HG03354 (cell line): ENCODE results near the gene PKN1.
A peak's percentile ranks its signal among the peaks of the same experiment; 100 is the strongest.
"Not testable (repeated sequence)": the region's sequence is repeated elsewhere in the genome, so short reads cannot be mapped to it uniquely, and the experiment has no call there.

Experiments
- ATAC-seq: cut with Tn5 transposase; IDR thresholded peaks from one replicate; pipeline ENCODE4 v1.9.1; 2021; ENCODE audit warnings: mild to moderate bottlenecking; ENCODE audit not compliant: unreplicated experiment, poor library complexity, severe bottlenecking

PKN1 gene

DNA sequence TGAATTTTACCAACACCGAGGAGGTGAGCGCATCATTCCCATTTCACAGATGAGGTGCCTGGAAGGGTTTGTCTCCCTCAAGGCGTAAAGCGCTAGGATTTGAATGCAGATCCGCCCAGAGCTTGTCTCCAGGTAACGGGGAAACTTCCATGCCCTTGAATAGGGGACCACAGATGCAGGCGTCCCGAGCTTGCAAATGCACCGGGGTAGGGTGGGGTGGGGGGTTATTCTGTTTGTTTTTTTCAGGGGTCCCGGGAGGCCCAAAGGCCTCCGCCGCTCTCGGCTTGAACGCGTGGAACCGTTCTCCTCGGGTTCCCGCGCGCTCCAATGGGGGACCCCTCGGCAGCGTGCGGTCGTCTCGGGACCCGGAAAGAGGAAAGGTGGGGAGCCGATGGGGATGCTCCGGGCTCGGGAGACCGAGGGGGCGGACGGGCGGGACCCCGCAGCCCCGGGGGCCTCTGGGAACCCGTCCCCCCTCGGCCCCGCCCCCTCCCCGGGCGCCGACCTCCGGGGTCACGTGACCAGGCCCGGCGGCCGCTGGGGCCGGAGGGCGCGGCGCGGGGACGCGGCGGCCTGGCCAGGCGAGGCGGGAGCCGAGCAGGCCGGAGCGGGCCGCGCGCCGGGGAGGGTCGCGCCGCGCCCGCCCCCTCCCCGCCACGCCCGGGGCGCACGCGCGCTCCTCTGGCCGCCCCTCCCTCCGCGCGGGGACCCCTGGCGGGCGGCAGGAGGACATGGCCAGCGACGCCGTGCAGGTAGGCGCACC is at the start of gene PKN1:
Gene PKN1, plus strand, starts transcription at position 516 of the 763 bp plus-strand sequence. Its CDS starts 216 bp downstream, at position 732.
- peak; percentile 48 for ATAC-seq

DNA sequence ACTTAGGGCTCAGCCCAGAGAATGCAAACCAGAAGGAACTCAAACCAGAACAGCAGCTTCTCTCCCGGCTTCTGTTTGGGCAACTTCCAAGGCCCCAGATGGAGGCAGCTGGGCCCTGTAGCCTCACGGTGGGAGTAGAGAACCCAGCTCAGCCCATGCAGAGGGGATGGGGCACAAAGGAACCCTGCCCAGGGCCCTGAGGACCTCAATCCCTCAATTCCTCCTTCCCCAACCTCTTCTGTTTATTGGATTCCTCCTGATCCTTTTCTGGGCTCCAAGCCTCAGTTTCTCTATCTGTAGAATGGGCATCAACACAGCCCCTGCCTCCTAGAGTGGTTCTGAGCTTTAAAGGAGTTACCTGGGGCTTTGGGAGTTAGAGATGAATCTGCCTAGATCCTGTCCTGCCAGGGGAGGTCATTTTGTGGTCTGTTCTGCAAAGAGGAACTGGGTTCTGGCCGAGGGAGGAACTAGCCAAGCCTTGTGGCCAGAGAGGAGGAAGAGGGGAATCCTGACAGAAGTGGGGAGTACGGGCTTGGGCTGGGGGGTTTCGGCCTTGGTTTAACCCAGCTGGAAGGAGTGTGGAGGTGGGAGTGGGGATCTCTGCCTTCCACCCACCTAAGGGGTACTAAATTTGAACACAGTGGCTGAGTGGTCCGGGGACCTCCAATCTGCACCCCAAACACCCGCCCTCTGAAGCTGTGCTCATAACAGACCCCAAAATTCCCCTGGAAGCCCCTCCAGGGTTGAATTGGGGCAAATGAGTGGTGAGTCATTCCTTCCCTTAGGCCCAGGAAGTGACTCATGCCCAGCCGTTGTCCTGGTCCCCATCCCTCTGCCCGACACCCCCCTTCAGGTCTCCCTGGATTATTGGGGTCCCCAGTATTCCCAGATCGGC is 49.2 kb upstream of the PKN1 start:
- peak; percentile 42 for ATAC-seq

DNA sequence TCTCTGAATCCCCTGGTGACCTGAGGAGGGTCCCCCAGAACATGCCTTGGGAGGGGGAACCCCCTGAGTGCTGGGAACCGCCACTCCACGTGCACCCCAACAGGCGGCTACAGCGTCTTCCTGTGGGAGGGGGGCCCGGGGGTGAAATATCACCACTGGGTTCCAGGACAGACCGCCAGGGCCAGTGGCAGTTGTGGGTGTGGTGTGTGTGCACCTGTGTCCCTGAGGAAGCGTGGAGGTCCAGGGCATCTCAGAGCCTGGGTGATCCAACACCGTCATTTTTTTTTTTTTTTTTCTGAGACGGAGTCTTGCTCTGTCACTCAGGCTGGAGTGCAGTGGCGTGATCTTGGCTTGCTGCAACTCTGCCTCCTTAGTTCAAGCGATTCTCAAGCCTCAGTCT is 47.6 kb upstream of the PKN1 start:
- no peak for ATAC-seq

DNA sequence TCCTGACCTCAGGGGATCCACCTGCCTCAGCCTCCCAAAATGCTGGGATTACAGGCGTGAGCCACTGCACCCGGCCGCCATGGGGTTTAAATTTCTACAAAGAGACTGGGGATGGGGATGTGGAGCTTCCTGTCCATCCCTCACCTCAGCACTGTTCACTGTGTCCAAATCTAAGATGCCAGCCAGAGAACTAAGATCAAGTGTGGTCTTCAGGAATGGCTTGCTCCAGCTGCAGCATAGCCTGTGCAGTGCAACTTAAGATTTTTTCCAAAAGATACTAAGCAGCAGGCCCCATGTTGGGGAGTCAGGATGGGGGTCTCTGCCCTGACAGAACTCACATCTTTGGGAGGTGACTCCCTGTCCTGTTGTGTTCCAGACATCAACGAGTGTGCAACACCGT is 42.6 kb upstream of the PKN1 start:
- no peak for ATAC-seq

DNA sequence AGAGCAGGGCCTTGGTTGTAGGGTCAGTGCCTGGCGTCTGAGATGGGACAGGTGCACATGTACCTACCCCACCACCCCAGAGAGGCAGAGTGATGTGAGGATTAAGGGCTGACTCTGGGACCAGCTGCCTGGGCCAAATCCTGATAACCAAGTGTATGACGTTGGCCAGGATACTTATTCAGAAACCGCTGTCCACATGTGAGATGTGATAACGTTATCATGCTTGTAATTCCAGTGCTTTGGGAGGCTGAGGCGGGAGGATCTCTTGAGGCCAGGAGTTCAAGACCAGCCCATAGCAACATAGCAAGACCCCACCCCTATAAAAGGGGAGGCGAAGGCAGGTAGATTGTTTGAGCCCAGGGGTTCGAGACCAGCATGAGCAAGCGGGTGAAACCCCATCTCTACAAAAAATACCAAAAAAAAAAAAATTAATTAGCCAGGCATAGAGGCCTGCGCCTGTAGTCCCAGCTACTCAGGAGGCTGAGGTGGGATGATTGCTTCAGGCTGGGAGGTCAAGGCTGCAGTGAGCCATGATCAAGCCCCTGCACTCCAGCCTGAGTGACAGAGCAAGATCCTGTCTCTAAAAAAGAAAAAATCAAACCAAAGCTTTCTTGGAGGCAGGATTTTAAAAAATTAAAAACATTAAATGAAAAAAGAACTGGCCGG is 41.8 kb upstream of the PKN1 start:
- no peak for ATAC-seq

DNA sequence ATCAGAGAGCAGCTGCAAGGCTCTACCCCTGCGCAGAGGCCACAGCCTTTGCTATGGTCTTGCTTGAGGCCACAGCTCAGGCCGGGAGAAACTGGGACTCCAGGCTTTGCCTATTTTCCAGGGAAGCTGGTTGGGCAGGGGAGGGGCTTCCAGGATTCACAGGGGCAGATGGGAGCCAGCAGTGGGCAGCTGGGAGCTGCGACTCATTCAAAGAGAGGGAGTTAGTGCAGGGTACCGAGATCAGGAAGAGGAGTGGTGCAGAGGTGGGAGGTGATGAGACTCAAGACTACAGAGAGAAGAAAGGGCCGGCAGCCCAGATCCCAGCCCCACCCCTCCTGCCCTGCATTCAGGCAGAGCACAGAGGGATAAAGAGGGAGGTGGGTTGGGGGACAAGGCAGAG is 39.8 kb upstream of the PKN1 start:
- no peak for ATAC-seq

DNA sequence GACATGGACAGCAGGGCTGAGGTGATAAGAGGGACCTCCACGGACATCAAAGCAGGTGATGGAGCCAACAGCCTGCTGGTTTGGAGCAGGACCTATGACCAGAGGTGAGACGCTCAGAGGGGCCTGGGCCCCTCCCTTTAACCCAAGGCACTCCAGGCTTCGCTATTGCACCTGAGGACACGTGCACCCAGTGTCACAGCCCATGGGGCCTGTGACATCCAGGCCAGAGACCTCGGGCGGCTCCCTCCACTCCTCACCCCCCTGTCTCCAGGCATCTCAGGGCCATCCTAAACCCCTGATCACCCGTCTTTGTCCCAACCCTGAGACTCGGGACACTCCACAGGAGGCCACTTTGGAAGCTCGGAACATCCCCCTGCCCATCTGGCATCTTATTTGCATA is 38.9 kb upstream of the PKN1 start:
- ATAC-seq: no peak

DNA sequence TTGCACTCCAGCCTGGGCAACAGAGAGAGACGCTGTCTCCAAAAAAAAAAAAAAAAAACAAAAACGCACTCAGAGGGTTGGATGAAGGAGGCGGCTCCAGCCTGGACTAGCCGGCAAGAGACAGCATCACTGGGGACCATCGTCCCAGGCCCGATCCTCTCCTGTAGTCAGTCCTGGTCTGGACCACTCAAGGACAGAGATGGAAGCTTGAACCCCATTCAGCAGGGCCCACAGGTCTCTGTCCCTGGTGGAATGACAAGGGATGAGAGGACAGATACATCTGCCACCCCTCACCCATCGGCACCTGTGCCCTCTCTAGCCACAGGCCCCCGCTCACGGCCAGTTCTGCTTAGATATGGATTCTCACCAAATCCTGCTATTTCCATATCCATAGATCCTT is 37.8 kb upstream of the PKN1 start:
- ATAC-seq: no peak

DNA sequence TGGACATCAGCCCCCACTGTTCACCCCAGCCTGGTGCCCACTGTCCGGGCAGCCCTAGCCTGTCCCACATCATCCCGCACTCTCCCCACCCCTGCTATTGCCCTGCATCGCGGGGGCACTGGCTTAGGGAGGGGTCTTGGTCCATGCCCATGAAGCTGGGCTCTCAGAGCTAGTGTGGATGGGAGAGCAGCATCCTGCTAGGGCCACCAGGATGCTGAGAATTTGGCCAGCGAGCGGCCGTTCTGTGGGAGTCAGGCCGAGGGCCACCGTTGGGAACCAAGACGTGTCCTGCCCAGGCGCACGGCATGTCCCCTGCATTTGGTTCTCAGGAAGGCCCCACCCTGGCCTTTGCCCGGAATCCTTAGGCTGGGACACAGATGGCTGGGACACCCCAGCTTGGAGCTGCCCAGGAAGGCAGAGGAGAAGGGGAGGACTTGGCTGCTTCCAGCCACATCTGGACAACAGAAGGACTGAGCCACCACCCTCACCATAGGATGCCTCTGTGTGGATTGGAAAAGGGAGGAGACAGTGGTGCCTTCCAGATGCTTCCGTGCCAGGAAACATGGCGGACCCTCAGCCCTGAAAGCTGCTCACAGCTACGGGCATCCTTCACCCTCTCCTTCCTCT is 37.3 kb upstream of the PKN1 start:
- no peak for ATAC-seq

DNA sequence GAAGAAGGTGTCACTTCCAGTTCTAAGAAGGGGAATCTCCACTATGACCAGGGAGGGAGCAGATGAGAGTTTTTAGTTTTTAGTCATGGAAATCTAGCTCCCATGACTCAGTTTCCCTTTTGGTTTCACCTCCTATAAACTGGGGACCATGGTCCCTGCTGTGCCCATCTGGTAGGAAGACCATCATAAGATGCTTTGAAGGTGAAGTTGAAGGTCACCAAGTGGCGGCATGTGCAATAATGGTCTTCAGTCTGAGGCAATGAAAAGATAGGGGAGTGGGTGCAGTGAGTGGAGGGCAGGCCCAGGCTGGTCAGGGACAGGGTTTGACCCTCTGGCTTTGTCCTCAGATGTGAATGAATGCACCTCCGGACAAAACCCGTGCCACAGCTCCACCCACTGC is 36.4 kb upstream of the PKN1 start:
- not testable (repeated sequence) for ATAC-seq

DNA sequence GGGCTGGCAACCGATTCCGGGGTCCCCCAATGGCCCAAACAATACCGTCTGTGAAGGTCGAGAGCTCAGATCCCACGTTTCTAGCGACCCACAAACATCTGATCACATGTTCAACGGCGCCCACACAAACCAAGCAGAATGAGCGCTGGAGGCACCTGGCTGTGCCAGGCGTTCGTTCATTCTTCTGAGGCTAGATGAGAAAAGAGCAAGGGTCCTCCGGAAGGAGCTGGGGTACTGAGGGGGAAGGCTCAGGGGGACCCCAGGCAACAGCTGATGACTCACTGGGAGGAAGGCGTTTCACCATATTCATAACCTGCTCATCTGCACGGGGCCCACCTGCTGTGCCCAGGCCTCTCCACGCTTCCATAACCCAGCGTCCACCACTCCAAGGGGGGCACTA is 35.9 kb upstream of the PKN1 start:
- ATAC-seq: not testable (repeated sequence)

DNA sequence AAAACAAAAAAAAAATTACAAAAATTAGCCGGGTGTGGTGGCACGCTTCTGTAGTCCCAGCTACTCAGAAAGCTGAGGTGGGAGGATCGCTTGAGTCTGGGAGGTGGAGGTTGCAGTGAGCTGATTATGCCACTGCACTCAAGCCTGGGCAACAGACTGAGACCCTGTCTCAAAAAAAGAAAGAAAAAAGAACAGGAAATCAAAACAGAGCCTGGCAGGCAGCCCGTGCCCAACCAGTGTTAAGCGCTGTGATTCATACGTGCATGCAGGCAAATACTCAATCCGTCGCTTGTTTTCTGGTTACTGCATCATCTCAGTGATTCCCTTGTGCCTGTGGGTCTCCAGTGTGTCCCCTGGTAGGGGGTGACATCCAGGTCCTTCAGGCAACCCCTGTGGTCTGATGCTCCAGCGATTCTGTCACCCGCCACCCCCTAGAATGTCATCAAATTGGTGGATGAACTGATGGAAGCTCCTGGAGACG is 32.1 kb upstream of the PKN1 start:
- no peak for ATAC-seq

DNA sequence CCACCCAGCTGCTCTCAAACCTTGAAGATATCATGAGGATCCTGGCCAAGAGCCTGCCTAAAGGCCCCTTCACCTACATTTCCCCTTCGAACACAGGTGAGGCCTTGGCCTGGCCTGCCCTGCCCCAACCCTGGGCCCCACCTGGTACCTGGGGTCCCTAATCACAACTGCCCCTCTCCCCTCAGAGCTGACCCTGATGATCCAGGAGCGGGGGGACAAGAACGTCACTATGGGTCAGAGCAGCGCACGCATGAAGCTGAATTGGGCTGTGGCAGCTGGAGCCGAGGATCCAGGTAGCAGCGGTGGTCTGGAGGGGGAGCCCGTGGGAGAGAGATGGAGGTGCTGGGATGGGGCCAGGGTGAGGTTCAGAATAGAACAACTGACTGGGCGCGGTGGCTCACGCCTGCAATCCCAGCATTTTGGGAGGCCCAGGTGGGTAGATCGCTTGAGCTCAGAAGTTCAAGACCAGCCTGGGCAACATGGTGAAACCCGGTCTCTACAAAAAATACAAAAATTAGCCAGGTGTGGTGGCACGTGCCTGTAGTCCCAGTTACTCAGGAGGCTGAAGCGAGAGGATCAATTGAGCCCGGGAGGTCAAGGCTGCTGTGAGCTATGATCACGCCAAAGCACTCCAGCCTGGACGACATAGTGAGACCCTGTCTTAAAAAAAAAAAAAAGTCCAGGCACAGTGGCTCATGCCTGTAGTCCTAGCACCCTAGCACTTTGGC is 31.5 kb upstream of the PKN1 start:
- ATAC-seq: no peak

DNA sequence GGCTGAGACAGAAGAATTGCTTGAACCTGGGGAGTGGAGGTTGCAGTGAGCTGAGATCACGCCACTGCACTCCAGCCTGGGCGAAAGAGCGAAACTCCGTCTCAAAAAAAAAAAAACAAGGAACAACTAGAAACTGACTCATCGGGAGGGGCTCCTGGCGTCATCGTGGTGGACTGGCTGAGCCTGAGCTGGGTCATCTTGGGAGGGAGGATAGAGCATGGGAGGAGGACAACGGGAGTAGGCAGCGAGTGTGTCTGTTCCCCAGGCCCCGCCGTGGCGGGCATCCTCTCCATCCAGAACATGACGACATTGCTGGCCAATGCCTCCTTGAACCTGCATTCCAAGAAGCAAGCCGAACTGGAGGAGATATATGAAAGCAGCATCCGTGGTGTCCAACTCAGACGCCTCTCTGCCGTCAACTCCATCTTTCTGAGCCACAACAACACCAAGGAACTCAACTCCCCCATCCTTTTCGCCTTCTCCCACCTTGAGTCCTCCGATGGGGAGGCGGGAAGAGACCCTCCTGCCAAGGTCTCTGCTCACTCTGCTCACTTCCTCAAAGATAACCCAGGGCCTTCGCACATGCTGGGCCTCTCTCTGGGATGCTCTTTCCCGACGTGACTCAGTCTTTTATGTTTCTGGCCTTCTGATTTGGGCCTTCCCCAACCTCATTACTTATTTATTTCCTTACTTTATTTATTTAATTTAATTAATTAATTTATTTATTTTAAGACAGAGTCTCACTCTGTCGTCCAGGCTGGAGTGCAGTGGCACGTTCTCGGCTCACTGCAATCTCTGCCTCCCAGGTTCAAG is 30.6 kb upstream of the PKN1 start:
- no peak for ATAC-seq

DNA sequence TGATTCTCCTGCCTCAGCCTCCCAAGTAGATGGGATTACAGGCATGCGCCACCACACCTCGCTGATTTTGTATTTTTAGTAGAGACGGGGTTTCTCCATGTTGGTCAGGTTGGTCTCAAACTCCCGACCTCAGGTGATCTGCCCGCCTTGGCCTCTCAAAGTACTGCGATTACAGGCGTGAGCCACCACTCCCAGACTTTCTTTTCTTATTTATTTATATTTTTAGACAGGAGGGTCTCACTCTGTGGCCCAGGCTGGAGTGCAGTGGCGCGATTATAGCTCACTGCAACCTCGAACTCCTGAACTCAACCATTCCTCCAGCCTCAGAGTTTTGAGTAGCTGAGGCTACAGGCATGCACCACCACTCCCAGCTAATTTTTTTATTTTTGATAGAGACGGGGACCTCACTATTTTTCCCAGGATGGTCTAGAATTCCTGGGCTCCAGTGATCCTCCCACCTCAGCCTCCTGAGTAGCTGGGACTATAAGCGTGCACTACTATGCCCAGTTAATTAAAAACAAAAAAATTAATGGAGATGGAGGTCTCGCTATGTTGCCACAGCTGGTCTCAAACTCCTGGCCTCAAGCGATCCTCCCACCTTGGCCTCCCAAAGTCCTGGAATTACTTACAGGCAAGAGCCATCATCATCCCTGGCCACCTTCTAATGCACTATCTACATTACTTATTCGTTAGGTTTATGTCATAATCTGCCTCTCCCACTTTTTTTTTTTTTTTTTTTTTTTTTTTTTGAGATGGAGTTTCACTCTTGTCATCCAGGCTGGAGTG is 29.8 kb upstream of the PKN1 start:
- ATAC-seq: not testable (repeated sequence)

DNA sequence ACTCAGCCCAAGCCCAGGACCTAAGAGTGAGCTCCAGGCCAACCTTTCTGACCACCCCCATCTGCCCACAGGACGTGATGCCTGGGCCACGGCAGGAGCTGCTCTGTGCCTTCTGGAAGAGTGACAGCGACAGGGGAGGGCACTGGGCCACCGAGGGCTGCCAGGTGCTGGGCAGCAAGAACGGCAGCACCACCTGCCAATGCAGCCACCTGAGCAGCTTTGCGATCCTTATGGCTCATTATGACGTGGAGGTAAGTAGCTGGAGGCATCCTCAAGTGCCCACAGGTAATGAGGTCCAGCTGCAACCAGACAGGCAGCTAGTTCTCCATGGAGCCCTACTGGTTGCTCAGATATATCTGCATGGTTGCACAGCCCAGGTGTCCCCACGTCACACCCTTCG is 28.8 kb upstream of the PKN1 start:
- ATAC-seq: no peak

DNA sequence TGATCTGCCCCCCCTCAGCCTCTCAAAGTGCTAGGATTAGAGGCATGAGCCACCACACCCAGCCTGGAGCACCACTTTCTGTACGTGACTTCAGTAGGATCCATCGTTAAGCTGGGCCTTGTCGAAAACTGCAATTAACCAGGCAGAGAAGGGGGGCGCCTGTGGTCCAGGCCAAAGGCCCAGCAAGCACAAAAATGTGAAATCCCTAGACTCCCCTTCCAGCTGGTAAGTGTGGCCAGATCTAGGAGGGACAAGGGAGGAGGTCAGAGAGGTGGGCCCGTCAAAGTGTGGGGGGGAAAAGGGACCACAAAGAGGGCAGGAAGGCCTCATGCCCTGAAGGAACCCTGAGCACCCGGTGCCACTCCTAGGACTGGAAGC is 27.7 kb upstream of the PKN1 start:
- ATAC-seq: no peak
